D341Med (cell line): ENCODE results near the gene LRRC36.
A peak's percentile ranks its signal among the peaks of the same experiment; 100 is the strongest.

Experiments
- DNase-seq: peaks from one replicate; pipeline ENCODE4 v3.0.0; 2012; ENCODE audit warnings: low spot score

The LRRC36 gene

GRCh38 chr16:67326472-67327309 lies at the start of gene LRRC36, which contains the start of gene KCTD19:
Gene LRRC36 (plus strand): TSS chr16:67326815. CDS start chr16:67326863, 48 bp downstream.
Gene KCTD19 (minus strand): TSS chr16:67326741. CDS start chr16:67326707, 34 bp downstream.
- peak; percentile 86 for DNase-seq

GRCh38 chr16:67277294-67277998 lies 49.2 kb upstream of the LRRC36 start:
- DNase-seq: no peak

- no peak for DNase-seq
Measured at GRCh38 chr16:67277999-67278772, 48.4 kb upstream of the LRRC36 start.

- peak; percentile 85 for DNase-seq
Measured at GRCh38 chr16:67278773-67279295, 47.8 kb upstream of the LRRC36 start.

- DNase-seq: peak; percentile 97
Measured at GRCh38 chr16:67279296-67280089, 47.1 kb upstream of the LRRC36 start, which contains the start of gene PLEKHG4. Gene PLEKHG4 (plus strand): TSS chr16:67279532. CDS start chr16:67280045, 513 bp downstream.

GRCh38 chr16:67280090-67281015 lies 46.3 kb upstream of the LRRC36 start:
- no peak for DNase-seq

GRCh38 chr16:67281536-67282446 lies 44.8 kb upstream of the LRRC36 start:
- no peak for DNase-seq

GRCh38 chr16:67282447-67282805 lies 44.2 kb upstream of the LRRC36 start:
- no peak for DNase-seq

- no peak for DNase-seq
Measured at GRCh38 chr16:67283039-67283825, 43.4 kb upstream of the LRRC36 start.

GRCh38 chr16:67283826-67284555 lies 42.6 kb upstream of the LRRC36 start:
- DNase-seq: no peak

GRCh38 chr16:67284699-67285646 lies 41.6 kb upstream of the LRRC36 start:
- peak; percentile 44 for DNase-seq

- no peak for DNase-seq
Measured at GRCh38 chr16:67286441-67287235, 40.0 kb upstream of the LRRC36 start.

GRCh38 chr16:67287960-67288359 lies 38.7 kb upstream of the LRRC36 start:
- DNase-seq: no peak

GRCh38 chr16:67291461-67291860 lies 35.2 kb upstream of the LRRC36 start:
- no peak for DNase-seq

GRCh38 chr16:67294171-67294757 lies 32.4 kb upstream of the LRRC36 start:
- DNase-seq: no peak
